ENCODE results near the gene MOB2. TPM values are rescaled to one million over a fixed set of nuclear protein-coding genes. Genes with fewer than 3 reads are reported as not detected.

The MOB2 gene
- polyA plus RNA-seq, 1 donor, result 27.2 TPM

DNA sequence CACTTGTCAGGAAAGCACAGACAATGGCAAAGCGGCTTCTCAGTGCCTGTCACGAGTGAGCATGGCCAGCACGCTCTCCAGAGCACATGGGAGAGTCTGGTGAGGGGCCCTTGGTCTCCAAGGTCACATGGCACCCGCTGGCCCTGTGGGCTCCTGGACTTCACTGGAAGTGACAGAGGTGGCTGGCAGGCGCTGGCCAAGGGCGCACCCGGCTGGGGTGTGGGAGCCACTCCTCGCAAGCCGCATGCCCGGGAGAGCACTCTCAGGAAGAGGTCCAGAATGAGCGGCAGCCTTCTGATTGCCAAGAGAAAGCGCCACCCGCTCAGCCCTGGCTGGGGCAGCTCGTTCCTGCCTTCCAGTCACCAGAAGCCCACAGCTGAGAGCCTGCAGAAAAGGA, 17.1 kb upstream of the MOB2 start:
- DNase-seq, result no peak
- H3K9me3 ChIP-seq (ENCODE audit: control insufficient read depth, low read depth, low read length), result peaks cover 7% of the 10 kb centered on the region
- WGBS (ENCODE audit: insufficient coverage, low lambda C conversion rate), result no CpG with 5 or more reads among the region's 14 CpGs
- peaks cover 5% of the 10 kb centered on the region for H3K36me3 ChIP-seq (ENCODE audit: control insufficient read depth, insufficient read depth, low read length)
- H3K4me3 ChIP-seq (ENCODE audit: low read length), result no peak overlapping the region
- peaks cover 8% of the 10 kb centered on the region for H3K4me1 ChIP-seq (ENCODE audit: control insufficient read depth, insufficient read depth, low read length)
- H3K27me3 ChIP-seq (ENCODE audit: control insufficient read depth, insufficient read depth, low read length), result no peaks in the 10 kb centered on the region
- H3K27ac ChIP-seq (ENCODE audit: low read length), result no peak overlapping the region

DNA sequence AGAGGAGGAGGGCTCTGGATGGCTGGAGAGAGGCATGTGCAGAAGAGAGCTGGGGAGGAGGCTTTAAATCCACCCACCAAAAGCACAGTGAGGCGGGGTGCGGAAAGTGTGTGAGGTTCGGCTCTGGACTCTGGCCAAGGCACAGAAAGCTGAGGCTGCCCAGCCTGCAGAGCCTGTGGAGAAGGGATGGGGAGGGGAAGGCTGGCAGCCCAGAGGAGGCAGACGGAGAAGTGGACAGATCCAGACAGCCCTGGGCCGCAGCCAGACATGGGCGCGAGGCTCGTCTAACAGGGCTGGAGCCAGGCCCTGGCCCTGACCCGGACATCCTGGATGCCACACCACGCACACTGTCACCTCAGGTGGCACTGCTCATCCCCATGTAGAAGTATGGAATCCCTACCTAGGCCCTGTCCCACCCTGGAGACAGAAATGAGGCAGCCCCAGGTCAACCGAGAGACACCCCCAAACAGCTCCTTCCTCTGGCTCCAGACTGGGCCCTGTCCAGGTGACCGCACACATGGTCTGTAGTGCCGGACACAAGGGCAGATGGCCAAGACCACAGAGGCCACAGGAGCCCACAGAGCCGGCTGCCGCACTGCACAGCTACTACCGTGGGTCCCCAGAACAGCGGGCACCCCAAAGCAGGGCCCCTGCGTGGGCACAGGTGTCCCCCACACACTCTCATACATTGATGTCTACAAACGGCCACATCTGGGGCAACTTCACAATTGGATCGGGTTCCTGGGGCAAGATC, 16.6 kb upstream of the MOB2 start:
- no peak overlapping the region for H3K4me3 ChIP-seq (ENCODE audit: low read length)
- no peaks in the 10 kb centered on the region for H3K27me3 ChIP-seq (ENCODE audit: control insufficient read depth, insufficient read depth, low read length)
- WGBS (ENCODE audit: insufficient coverage, low lambda C conversion rate), result no CpG with 5 or more reads among the region's 20 CpGs
- peaks cover 5% of the 10 kb centered on the region for H3K36me3 ChIP-seq (ENCODE audit: control insufficient read depth, insufficient read depth, low read length)
- H3K27ac ChIP-seq (ENCODE audit: low read length), result no peak overlapping the region
- H3K4me1 ChIP-seq (ENCODE audit: control insufficient read depth, insufficient read depth, low read length), result peaks cover 8% of the 10 kb centered on the region
- H3K9me3 ChIP-seq (ENCODE audit: control insufficient read depth, low read depth, low read length), result peaks cover 7% of the 10 kb centered on the region
- DNase-seq, result no peak

DNA sequence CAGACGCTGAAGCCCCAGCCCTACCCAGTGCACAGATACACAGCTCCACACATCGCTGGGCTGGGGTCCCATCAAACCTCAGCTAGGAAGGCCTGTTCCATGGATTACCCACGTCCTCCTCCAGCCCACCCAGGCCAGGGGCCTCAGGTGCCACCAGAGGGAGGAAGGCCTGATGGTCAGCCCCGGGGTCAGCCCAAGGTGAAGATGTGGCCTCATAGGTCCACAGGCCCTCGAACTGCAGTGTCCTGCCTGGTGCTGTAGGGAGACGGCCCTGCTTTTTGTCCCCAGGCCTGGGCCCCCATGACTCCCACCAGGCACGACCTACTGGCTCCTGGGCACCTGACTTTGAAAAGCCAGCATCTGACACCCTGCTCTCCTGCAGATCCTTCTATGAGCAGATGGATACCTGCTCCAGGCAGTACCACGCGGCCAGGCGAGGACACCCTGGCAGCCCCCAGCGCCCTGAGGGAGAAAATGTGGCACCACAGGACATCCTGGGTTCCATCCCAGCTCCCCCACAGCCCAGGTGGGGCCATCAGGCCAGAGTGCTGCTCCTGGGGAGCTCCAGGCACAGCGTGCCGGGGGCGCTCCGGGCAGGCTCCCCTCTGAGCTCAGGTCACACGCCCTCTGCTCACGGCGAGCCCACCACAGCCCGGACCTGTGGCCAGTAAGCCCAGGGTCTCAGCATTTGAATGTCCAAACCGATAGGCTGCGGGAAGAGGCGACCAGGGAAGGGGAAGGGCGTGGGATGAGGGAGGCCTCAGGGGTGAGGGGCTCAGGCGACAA, 15.8 kb upstream of the MOB2 start:
- no peak overlapping the region for H3K4me3 ChIP-seq (ENCODE audit: low read length)
- no peaks in the 10 kb centered on the region for H3K27me3 ChIP-seq (ENCODE audit: control insufficient read depth, insufficient read depth, low read length)
- no CpG with 5 or more reads among the region's 24 CpGs for WGBS (ENCODE audit: insufficient coverage, low lambda C conversion rate)
- H3K36me3 ChIP-seq (ENCODE audit: control insufficient read depth, insufficient read depth, low read length), result peaks cover 5% of the 10 kb centered on the region
- no peak overlapping the region for H3K27ac ChIP-seq (ENCODE audit: low read length)
- H3K9me3 ChIP-seq (ENCODE audit: control insufficient read depth, low read depth, low read length), result peaks cover 7% of the 10 kb centered on the region
- H3K4me1 ChIP-seq (ENCODE audit: control insufficient read depth, insufficient read depth, low read length), result peaks cover 8% of the 10 kb centered on the region
- DNase-seq, result no peak

DNA sequence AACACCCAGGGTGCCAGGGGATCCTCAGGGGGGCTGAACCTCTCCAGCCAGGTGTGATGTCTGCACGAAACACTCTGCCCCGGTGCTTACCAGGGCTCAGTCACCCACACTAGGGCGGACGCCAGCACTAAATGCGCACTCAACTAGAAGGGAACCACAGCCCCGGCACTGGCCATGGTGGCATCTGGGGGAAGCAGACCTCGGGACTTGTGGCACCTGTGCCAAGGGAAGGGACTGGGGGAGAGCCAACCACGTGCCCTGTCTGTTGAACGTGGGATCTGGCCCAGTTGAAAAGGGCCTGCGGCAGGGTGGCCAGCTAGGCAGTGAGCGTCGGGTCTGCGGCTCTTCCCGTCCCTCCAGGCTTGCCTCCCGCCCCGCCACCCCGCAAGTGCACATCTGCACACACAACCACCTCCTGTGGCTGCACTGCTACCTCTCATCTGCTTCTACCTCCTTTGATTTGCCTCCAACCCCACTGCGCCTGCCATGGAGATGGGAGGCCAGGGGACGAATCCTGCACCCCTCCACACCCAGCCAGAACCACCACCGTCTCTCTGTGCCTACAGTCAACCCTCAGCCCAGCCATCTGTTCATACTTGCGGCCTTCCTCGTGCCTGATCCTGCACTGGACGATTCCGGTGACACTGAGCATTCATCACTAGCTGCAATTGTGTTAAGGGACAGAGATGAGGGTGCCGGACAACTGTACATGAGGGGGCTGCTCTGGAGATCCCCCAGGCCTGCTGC, 15.0 kb upstream of the MOB2 start:
- peaks cover 5% of the 10 kb centered on the region for H3K36me3 ChIP-seq (ENCODE audit: control insufficient read depth, insufficient read depth, low read length)
- H3K4me1 ChIP-seq (ENCODE audit: control insufficient read depth, insufficient read depth, low read length), result peaks cover 8% of the 10 kb centered on the region
- H3K9me3 ChIP-seq (ENCODE audit: control insufficient read depth, low read depth, low read length), result peaks cover 7% of the 10 kb centered on the region
- WGBS (ENCODE audit: insufficient coverage, low lambda C conversion rate), result no CpG with 5 or more reads among the region's 25 CpGs
- no peak for DNase-seq
- no peak overlapping the region for H3K4me3 ChIP-seq (ENCODE audit: low read length)
- no peaks in the 10 kb centered on the region for H3K27me3 ChIP-seq (ENCODE audit: control insufficient read depth, insufficient read depth, low read length)
- H3K27ac ChIP-seq (ENCODE audit: low read length), result no peak overlapping the region

DNA sequence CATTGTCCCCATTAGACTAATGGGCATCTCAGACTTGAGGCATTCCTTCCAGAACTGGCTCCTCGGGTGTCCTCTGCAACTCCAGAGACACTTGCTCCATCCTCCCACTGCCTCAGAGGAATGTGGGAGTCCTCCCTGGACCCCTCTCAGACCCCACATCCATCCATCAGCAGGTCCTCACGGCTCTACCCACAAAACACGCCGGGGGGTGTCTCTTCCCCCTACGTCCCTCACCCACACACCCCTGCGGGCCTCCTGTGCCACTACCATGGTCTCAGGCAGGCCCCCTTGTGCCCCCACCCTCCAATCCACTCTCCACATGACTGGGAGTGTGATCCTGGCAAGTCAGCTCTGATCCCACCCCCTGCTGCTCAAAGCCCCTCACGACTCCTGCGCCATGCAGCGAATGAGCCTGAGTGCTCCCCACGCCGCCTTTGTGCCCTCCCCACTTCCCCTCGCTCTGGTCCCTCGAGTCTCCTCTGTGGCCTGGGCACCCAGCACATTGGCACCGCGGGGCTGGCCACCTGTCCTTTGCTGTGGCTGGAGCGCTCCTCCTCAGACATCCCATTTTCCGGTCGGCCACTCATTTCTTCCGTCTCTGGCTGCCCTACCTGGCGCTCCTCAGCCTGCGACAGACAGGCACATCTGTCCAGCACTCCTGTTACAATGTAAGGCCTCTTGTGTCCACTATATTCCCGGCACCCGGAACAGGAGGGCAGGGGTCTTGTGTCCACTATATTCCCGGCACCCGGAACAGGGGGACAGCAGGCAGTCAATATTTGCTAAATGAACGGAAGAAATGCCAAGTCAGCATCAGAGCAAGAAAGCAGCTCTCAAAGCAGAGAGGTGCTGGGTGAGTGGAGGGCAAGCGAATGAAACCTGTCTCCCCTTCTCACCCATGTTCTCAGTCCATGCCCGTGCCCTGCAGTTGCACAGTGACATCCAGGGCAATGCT, 14.2 kb upstream of the MOB2 start:
- no CpG with 5 or more reads among the region's 28 CpGs for WGBS (ENCODE audit: insufficient coverage, low lambda C conversion rate)
- DNase-seq, result no peak

DNA sequence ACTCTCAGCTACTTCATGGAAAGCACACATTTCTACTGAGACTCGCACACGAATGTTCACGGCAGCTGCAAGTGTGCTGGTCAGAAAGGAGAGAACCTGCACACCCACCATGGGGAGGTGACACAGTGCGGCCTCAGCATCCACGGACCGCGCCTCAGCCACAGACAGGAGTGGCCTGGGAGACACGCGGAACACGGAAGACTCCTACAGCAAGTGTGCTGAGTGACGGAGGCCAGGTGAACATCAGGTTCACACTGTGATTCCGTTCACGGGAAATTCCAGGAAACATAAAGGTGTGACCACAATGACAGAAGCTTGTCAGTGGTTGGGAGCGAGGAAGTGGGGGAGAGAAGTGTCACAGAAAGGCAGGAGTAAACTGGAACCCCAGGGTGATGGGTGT, 13.3 kb upstream of the MOB2 start:
- Histone ChIP-seq H3K27ac (ENCODE audit: low read length) (no peak overlapping the region), H3K27me3 (ENCODE audit: control insufficient read depth, insufficient read depth, low read length) (no peaks in the 10 kb centered on the region), H3K4me1 (ENCODE audit: control insufficient read depth, insufficient read depth, low read length) (peaks cover 8% of the 10 kb centered on the region), H3K36me3 (ENCODE audit: control insufficient read depth, insufficient read depth, low read length) (peaks cover 5% of the 10 kb centered on the region), H3K4me3 (ENCODE audit: low read length) (no peak overlapping the region), H3K9me3 (ENCODE audit: control insufficient read depth, low read depth, low read length) (peaks cover 7% of the 10 kb centered on the region)
- WGBS (ENCODE audit: insufficient coverage, low lambda C conversion rate), result no CpG with 5 or more reads among the region's 14 CpGs
- no peak for DNase-seq

More for the DNA sequence above, 14.2 kb upstream of the MOB2 start:
- H3K4me3 ChIP-seq (ENCODE audit: low read length), result no peak overlapping the region
- H3K36me3 ChIP-seq (ENCODE audit: control insufficient read depth, insufficient read depth, low read length), result peaks cover 5% of the 10 kb centered on the region
- H3K27ac ChIP-seq (ENCODE audit: low read length), result no peak overlapping the region
- H3K27me3 ChIP-seq (ENCODE audit: control insufficient read depth, insufficient read depth, low read length), result no peaks in the 10 kb centered on the region
- peaks cover 8% of the 10 kb centered on the region for H3K4me1 ChIP-seq (ENCODE audit: control insufficient read depth, insufficient read depth, low read length)
- H3K9me3 ChIP-seq (ENCODE audit: control insufficient read depth, low read depth, low read length), result peaks cover 7% of the 10 kb centered on the region

DNA sequence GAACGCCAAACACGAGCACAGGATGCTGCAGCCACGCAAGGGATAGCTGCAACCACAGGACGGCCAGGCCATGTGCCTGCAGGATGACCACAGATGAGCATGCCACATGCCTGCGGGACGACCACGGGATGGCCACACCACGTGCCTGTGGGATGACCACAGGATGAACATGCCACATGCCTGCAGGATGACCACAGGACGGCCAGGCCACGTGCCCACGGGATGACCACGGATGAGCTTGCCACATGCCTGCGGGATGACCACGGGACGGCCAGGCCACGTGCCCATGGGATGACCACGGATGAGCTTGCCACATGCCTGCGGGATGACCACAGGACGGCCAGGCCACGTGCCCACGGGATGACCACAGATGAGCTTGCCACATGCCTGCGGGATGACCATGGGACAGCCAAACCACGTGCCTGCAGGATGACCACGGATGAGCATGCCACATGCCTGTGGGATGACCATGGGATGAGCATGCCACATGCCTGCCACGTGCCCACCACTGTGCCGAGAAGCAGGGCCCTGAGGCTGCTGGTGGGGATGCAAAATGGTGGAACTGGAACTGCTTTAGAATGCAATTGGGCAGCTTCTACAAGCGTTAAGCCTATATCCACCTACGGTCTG, 12.8 kb upstream of the MOB2 start:
- no CpG with 5 or more reads among the region's 28 CpGs for WGBS (ENCODE audit: insufficient coverage, low lambda C conversion rate)
- no peak overlapping the region for H3K4me3 ChIP-seq (ENCODE audit: low read length)
- peaks cover 5% of the 10 kb centered on the region for H3K36me3 ChIP-seq (ENCODE audit: control insufficient read depth, insufficient read depth, low read length)
- peaks cover 8% of the 10 kb centered on the region for H3K4me1 ChIP-seq (ENCODE audit: control insufficient read depth, insufficient read depth, low read length)
- no peak overlapping the region for H3K27ac ChIP-seq (ENCODE audit: low read length)
- no peak for DNase-seq
- H3K9me3 ChIP-seq (ENCODE audit: control insufficient read depth, low read depth, low read length), result peaks cover 7% of the 10 kb centered on the region
- H3K27me3 ChIP-seq (ENCODE audit: control insufficient read depth, insufficient read depth, low read length), result no peaks in the 10 kb centered on the region

DNA sequence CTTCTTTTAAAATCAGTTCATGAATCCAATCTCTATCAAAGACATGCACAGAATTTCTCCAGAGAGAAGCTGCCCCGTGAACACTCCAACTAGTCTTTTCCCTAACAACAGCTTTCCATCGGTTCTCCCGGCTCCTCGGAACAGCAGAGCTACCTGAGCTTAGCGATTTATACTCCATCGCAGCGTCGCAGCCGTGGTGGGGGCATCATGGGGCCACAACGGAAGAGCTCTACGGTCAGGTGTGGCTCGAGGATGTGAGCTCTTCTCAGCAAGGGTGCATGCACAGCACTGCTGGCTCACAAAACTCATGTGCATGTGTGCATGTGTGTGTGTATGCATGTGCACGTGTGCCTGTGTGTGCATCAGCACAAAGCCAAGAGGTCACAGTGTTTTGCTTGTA, 11.7 kb upstream of the MOB2 start:
- H3K27me3 ChIP-seq (ENCODE audit: control insufficient read depth, insufficient read depth, low read length), result no peaks in the 10 kb centered on the region
- peaks cover 5% of the 10 kb centered on the region for H3K36me3 ChIP-seq (ENCODE audit: control insufficient read depth, insufficient read depth, low read length)
- peaks cover 2% of the 10 kb centered on the region for H3K4me1 ChIP-seq (ENCODE audit: control insufficient read depth, insufficient read depth, low read length)
- DNase-seq, result no peak
- H3K9me3 ChIP-seq (ENCODE audit: control insufficient read depth, low read depth, low read length), result peaks cover 7% of the 10 kb centered on the region
- WGBS (ENCODE audit: insufficient coverage, low lambda C conversion rate), result 100% methylated on average over 1 of the region's 13 CpGs
- H3K4me3 ChIP-seq (ENCODE audit: low read length), result no peak overlapping the region
- no peak overlapping the region for H3K27ac ChIP-seq (ENCODE audit: low read length)

DNA sequence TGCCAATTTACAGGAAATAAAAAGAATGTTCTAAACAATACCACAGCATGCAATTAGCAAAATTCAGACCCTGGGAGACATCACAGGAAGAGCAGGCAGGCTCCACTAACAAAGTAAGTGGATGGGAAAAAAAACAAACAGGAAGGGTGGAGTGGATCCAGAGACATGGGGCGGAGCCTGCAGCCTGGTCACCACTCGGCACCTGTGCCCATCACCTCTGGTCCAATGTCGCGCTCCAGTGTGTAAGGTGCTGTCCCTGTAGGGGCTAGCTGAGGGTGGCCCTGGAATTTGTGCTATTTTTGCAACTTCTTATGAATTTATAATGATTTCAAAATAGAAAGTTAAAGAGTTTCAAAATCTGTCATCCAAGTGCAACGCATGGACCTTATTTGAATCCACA, 11.0 kb upstream of the MOB2 start:
- no peak for DNase-seq
- Histone ChIP-seq H3K36me3 (ENCODE audit: control insufficient read depth, insufficient read depth, low read length) (peaks cover 5% of the 10 kb centered on the region), H3K4me1 (ENCODE audit: control insufficient read depth, insufficient read depth, low read length) (no peaks in the 10 kb centered on the region), H3K9me3 (ENCODE audit: control insufficient read depth, low read depth, low read length) (peaks cover 7% of the 10 kb centered on the region), H3K27ac (ENCODE audit: low read length) (no peak overlapping the region), H3K4me3 (ENCODE audit: low read length) (no peak overlapping the region), H3K27me3 (ENCODE audit: control insufficient read depth, insufficient read depth, low read length) (no peaks in the 10 kb centered on the region)
- WGBS (ENCODE audit: insufficient coverage, low lambda C conversion rate), result no CpG with 5 or more reads among the region's 5 CpGs
